Upper lobe of left lung (tissue), 4 donors: ENCODE measurements around the gene RPEL1.

Source experiments
- EP300 ChIP-seq, 4 donors: sonication (generic); formaldehyde crosslinking; IDR thresholded peaks; one replicate each; pipeline ENCODE4 v1.5.1; 2017; ENCODE audit warnings: antibody characterized with exemption in 4 of 4, control low read depth in 2 of 4
- POLR2A ChIP-seq, 4 donors: fragments of 450-650 bp; IDR thresholded peaks; one replicate each; pipeline ENCODE4 v1.5.1; 2016 to 2017; ENCODE audit warnings: antibody characterized with exemption in 4 of 4, mild to moderate bottlenecking in 2 of 4
- TF ChIP-seq, protein P1 (sequence below), 6 experiments: fragments of 450-650 bp in 4 of 6; fragments of 200-600 bp in 2 of 6; sonication (generic) in 2 of 6; IDR thresholded peaks; one replicate each; pipeline ENCODE4 v1.5.1; 2016 to 2019; ENCODE audit warnings: antibody characterized with exemption in 6 of 6

GRCh38 chr10:103203466-103203865 is 42.2 kb upstream of the RPEL1 start:
- TF ChIP-seq, protein P1, sequence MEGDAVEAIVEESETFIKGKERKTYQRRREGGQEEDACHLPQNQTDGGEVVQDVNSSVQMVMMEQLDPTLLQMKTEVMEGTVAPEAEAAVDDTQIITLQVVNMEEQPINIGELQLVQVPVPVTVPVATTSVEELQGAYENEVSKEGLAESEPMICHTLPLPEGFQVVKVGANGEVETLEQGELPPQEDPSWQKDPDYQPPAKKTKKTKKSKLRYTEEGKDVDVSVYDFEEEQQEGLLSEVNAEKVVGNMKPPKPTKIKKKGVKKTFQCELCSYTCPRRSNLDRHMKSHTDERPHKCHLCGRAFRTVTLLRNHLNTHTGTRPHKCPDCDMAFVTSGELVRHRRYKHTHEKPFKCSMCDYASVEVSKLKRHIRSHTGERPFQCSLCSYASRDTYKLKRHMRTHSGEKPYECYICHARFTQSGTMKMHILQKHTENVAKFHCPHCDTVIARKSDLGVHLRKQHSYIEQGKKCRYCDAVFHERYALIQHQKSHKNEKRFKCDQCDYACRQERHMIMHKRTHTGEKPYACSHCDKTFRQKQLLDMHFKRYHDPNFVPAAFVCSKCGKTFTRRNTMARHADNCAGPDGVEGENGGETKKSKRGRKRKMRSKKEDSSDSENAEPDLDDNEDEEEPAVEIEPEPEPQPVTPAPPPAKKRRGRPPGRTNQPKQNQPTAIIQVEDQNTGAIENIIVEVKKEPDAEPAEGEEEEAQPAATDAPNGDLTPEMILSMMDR (IDR thresholded peaks at IDR 0.05): no peak
- TF ChIP-seq POLR2A (IDR thresholded peaks at IDR 0.05) (no peak), EP300 (IDR thresholded peaks at IDR 0.05) (no peak)
